ENCODE results near the gene NID1.
A peak's percentile ranks its signal among the peaks of the same experiment; 100 is the strongest.
"Not testable (repeated sequence)": the region's sequence is repeated elsewhere in the genome, so short reads cannot be mapped to it uniquely, and the experiment has no call there.

The NID1 gene

GRCh38 chr1:236029428-236029940 lies 35.4 kb downstream of the NID1 start:
- FAIRE-seq (no peak), DNase-seq (ENCODE audit: low spot score) (no peak)

DNA sequence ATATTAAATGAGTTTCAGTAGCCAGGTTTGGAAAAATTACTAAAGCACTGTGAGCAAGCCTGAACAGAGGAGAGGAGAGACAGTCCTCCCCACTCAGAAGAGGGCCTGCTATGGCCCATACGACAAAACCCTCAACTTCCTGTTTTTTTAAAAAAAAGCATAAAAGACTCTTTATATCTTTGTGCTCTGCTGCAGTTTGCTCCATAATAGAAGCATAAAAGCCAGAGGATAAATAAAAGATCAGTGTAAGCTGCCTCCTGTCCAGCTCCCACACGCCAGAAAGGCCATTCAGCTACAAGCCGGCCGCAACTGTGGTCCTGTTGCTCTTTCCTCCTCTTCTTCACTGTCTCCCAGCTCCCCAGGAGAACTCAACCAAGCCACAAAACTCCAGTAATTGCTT lies 37.8 kb downstream of the NID1 start:
- no peak for FAIRE-seq

DNA sequence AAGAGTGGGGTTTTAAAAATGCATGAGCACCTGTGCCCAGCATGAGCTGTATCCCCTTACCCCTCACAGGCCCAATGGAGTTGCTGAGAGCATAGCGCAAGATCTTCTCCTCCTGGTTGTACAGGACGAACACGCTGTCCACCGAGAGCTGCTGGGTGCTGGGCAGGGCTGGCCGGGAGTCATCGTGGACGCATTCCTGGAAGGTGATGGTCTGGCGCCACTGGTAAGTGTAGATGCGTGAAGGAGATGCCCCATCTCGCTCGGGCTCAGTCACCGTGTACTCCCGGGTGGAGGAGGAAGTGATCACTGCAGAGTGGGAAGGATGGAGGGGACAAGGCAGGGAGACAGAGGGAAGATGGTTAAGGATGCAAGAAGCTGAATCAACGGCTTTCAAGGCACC lies 39.1 kb downstream of the NID1 start:
- FAIRE-seq (no peak), DNase-seq (ENCODE audit: low spot score) (no peak)

More for the DNA sequence above, 37.8 kb downstream of the NID1 start:
- no peak for DNase-seq (ENCODE audit: low spot score)

DNA sequence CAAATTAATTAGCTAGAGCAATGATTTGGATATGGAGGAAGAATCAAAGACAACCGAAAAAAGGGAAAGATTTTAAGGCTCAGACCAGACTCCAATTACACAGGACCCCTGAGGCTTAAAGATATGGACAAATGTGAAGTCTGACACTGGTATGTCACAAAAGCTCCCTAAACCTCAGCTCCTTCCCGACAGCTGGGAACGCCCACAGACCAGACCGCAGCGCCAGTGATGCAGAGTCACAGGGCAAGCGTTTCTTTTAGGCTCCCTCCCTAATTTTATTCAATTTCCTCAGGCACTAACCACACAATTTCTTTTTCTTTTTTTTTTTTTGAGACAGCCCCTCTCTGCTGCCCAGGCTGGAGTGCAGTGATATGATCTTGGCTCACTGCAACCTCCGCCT lies 40.2 kb downstream of the NID1 start:
- FAIRE-seq (no peak), DNase-seq (ENCODE audit: low spot score) (no peak)

DNA sequence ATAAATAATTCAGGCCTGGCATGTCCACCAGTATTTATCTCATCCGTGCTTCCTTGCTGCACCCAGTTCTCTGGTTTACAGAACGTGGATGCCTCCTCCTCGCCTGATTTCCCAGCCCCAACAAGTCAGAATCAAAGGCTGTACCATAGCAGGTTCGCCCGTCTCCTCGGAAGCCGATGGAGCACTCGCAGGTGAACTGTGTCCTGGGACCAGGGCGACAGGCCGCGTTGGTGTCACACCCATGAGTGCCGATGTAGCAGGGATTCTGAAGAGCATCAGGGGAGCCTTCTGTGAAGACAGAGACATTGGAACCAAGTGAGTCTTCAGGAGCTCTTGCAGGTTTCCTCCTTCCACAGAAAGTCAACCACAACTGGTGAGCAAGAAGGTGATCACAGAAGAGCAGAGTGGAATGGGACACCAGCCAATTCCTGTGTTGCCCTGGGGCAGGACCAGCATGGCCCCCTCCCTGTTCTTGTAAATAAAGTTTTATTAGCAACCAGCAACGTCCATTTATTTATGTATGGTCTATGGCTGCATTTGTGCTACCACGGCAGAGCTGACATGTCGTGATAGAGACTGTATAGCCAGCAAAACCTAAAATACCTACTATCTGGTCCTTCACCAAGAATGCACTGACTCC lies 40.8 kb downstream of the NID1 start:
- no peak for FAIRE-seq
- DNase-seq (ENCODE audit: low spot score) = no peak

GRCh38 chr1:236021424-236022135 lies 43.3 kb downstream of the NID1 start:
- no peak for FAIRE-seq
- DNase-seq (ENCODE audit: low spot score) = no peak

GRCh38 chr1:236020359-236021219 lies 44.3 kb downstream of the NID1 start:
- no peak for FAIRE-seq
- no peak for DNase-seq (ENCODE audit: low spot score)

DNA sequence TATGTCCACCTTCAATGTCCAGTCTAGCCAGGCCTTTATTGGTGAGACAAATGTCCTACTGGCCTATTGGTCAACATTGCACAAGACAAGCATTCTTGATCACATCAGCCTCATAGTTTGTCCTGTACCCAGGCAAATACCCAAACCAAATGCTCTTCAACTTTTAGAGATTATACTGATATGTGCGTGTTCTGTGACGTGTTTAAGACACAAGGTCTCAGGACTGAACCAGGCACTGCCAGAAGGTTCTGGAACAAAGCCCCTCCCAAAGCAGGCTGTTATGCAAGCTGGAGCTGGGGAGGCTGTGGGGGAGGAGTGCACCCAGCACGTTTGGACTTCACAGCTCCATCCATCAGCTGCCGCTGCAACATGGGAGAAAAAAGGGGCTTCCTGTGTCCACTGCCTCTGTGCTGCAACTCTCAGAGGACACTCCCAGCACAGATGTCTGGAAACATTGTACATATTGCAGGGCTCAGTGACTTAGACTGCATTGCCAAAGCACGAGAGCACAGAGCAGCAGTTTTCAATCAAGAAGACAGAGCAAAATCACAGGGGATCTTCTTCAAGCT lies 45.9 kb downstream of the NID1 start:
- FAIRE-seq = no peak
- DNase-seq (ENCODE audit: low spot score) = no peak

- peak; percentile 21 for DNase-seq (ENCODE audit: low spot score)
- no peak for FAIRE-seq
Measured at GRCh38 chr1:236016782-236017400, 48.0 kb downstream of the NID1 start.

DNA sequence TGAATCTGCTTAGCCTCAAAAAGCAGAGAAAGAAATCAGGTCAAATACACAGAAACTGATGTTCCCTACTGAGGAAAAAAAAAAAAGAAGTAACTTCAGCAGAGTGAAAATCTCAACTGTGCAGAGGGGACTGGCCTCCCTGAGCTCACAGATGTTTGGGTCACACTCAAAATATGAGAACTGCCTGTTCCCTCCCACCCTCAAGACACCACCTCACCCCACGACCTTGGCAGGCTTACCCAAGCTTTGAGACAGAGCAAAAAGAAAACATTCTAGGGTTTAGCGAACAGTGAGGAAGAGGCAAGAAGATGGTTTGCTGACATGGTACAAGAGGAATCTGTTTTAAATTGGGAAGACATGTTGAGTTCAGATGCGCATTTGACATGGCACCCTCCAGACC lies 48.8 kb downstream of the NID1 start:
- no peak for DNase-seq (ENCODE audit: low spot score)
- FAIRE-seq = no peak

DNA sequence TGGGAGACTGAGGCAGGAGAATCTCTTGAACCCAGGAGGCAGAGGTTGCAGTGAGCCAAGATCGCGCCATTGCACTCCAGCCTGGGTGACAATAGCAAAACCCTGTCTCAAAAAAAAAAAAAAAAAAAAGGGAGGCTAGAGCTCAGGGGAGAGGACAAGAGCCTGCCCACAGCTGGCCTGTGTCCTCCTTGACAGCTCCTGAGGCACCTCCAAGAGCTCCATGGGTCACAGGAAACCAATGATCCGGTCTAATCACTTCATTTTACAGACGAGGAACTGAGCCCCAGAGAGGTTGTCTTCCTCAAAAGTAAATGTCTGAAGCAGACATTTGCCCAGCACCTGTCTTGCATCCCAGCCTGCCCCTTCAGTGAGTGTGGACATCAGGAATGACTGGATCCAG lies 49.4 kb downstream of the NID1 start:
- DNase-seq (ENCODE audit: low spot score) (no peak), FAIRE-seq (no peak)

GRCh38 chr1:236013330-236013729 lies 51.6 kb downstream of the NID1 start:
- DNase-seq (ENCODE audit: low spot score) = no peak
- no peak for FAIRE-seq

- FAIRE-seq = no peak
- DNase-seq (ENCODE audit: low spot score) = no peak
Measured at GRCh38 chr1:236011641-236012040, 53.2 kb downstream of the NID1 start.

GRCh38 chr1:236010443-236010842 lies 54.4 kb downstream of the NID1 start:
- DNase-seq (ENCODE audit: low spot score) (no peak), FAIRE-seq (no peak)

DNA sequence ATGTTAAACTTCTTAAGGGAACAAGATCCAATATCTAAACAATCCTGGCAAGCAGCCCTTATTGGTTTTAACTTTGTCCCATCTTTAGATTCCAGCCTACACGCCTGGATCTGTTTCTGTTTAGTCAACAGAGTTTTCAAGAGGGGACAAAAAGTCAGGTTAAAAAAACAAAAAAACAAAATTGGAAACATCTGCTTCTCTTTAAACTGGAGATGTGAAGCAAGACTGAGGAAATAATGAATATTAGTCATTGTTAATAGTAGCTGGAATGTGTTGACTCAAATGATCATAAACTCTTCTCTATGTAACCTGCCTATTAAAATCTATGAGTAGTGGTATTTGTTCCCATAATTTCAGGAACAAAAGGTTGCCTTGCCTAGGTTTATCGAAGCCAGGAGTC lies 55.0 kb downstream of the NID1 start:
- FAIRE-seq = no peak

DNA sequence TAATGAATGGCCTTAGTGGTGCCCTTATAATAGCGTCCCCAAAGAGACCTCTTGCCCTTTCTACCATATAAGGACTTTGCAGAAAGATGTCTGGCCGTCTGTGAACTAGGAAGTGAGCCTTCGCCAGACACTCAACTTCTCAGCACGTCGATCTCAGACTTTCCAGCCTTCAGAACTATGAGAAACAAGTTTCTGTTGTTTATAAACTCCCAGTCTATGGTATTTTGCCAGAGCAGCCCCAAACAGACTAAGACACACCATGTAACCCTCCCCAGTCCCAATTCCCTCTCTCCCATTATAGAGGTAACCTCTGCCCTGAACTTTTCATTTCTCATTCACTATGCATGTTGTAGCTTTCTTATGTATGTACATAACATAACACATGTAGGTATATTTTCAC lies 55.7 kb downstream of the NID1 start:
- no peak for FAIRE-seq

More for the DNA sequence above, 55.0 kb downstream of the NID1 start:
- no peak for DNase-seq (ENCODE audit: low spot score)

DNA sequence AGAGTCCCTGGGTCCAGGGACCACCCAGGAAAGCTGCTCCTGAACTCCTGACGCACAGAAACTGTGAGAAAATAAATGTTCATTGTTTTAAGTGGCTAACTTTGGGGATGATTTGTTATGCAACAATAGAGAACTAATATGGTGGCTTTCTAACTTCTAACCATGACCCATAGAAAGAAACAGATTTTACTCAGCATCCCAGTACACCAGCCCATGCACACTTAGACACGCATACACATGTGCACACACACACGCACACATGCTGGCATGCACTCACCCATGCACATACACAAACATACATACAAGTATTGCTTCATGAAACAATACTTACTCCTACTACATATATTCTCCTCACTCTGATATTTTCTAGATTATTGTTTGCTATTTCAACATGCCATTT lies 57.1 kb downstream of the NID1 start:
- DNase-seq (ENCODE audit: low spot score) = no peak
- FAIRE-seq = no peak

More for the DNA sequence above, 55.7 kb downstream of the NID1 start:
- DNase-seq (ENCODE audit: low spot score) = no peak

DNA sequence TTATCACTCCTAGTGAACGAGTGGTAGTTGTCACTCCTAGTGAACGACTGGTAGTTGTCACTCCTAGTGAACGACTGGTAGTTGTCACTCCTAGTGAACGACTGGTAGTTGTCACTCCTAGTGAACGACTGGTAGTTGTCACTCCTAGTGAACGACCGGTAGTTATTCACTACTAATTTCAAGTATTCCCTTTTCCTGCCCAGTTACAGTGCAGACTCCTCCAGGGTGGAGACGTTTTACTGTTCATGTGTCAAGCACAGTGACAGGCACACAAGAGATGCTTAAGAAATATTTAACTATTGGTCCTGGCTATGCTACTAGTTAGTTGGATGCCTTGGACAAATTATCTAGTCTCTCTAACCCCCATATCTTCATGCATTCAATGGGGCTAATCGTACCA lies 61.8 kb downstream of the NID1 start:
- DNase-seq (ENCODE audit: low spot score); FAIRE-seq: not testable (repeated sequence)

DNA sequence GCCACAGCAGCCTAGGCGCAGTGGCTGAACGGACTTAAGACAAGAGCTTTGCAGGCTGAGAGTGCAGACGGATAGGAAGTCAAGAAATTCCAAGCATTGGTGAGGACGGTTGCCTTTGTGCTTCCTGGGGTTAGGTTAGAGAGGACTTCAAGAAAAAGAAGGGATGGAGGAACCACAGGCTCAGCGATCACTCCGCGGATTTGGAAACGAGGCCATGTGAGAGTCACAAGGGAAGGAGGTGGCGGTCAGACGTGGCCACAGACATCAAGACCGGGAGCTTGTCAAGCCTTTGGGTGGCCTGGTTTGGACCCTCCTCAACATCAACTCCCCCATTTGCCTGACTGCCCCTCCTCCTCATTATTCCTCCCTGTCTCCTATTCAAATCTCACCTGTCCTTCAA lies 62.3 kb downstream of the NID1 start:
- no peak for FAIRE-seq

DNA sequence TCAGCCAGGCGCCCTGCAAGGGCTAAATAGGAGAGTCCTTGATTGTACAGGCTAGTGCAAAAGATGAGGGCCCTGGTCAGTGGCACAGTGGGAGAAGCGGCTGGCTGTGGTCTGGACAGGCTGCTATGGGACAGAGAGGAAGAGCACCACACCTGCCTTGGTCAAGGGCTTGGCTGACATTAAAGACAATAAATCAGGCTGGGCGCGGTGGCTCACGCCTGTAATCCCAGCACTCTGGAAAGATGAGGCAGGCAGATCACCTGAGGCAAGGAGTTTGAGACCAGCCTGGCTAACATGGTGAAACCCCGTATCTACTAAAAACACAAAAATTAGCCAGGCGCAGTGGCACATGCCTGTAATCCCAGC lies 62.9 kb downstream of the NID1 start:
- DNase-seq (ENCODE audit: low spot score) (no peak), FAIRE-seq (no peak)

More for the DNA sequence above, 62.3 kb downstream of the NID1 start:
- no peak for DNase-seq (ENCODE audit: low spot score)

DNA sequence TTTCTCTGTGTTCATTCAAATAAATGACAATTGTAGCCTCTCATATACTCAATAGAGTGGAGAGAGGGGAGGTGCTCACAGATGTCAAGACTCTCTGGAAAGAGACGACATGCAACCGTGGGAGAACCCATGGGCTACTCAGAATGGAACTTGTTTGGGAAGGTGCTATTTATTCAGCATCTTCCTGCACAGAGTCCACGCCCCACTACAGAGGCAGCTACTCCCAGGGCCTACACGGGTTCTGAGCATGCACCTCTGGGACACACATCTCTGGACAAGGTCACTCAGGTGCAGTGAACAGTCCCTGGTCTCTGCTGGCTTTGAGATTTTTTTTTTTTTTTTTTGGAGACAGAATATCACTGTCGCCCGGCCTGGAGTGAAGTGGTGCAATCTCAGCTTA lies 64.1 kb downstream of the NID1 start:
- DNase-seq (ENCODE audit: low spot score) = no peak
- FAIRE-seq = no peak
